CD14-positive monocyte (primary cell): ENCODE results near the gene ZNF433. TPM values are rescaled to one million over a fixed set of nuclear protein-coding genes. Genes with fewer than 3 reads are reported as not detected.
"Not testable (repeated sequence)": the region's sequence is repeated elsewhere in the genome, so short reads cannot be mapped to it uniquely, and the experiment has no call there.

Source experiments
- DNase-seq, 3 donors: peaks; one replicate each; pipeline ENCODE4 v3.0.0-alpha.2; 2011 to 2022
- H2AFZ ChIP-seq: 2 replicates; pipeline ENCODE4 v1.6.0; 2012; ENCODE audit warnings: mild to moderate bottlenecking, low read depth, low read length, inconsistent platforms; ENCODE audit not compliant: insufficient read depth, poor library complexity, severe bottlenecking
- H3K27ac ChIP-seq, 2 donors: 1 replicate in 1 of 2; 2 replicates in 1 of 2; pipeline ENCODE4 v1.5.1; 2012 to 2013; ENCODE audit warnings: low read length in 2 of 2, control low read depth in 1 of 2, inconsistent platforms in 1 of 2, low read depth in 1 of 2, mild to moderate bottlenecking in 1 of 2
- H3K27me3 ChIP-seq, 2 donors: one replicate each; pipeline versions ENCODE4 v1.6.0 to v1.6.1; 2011 to 2013; ENCODE audit warnings: low read length in 2 of 2; ENCODE audit not compliant: control insufficient read depth in 2 of 2, insufficient read depth in 2 of 2
- H3K36me3 ChIP-seq, 2 donors: replicated peaks in 1 of 2; 1 replicate in 1 of 2; 2 replicates in 1 of 2; pipeline versions ENCODE4 v1.5.1 to v1.6.1; 2012 to 2013; ENCODE audit warnings: low read length in 2 of 2, control low read depth in 1 of 2, inconsistent platforms in 1 of 2, mild to moderate bottlenecking in 1 of 2; ENCODE audit not compliant: insufficient read depth in 2 of 2, control insufficient read depth in 1 of 2
- H3K4me1 ChIP-seq, 2 donors: 1 replicate in 1 of 2; 2 replicates in 1 of 2; pipeline versions ENCODE4 v1.5.1 to v1.6.1; 2012 to 2013; ENCODE audit warnings: low read length in 2 of 2, control low read depth in 1 of 2, inconsistent platforms in 1 of 2, mild to moderate bottlenecking in 1 of 2, moderate library complexity in 1 of 2; ENCODE audit not compliant: insufficient read depth in 2 of 2, control insufficient read depth in 1 of 2
- H3K4me2 ChIP-seq: replicated peaks from 2 replicates; pipeline ENCODE3; 2012; ENCODE audit warnings: low read length, moderate library complexity, mild to moderate bottlenecking; ENCODE audit not compliant: poor library complexity, severe bottlenecking; ENCODE audit errors: extremely low read depth
- H3K4me3 ChIP-seq, 3 experiments: fragments of 200-600 bp in 1 of 3; sonication (generic) in 1 of 3; replicated peaks in 1 of 3; 1 replicate in 2 of 3; 2 replicates in 1 of 3; pipeline ENCODE4 v1.5.1; 2011 to 2013; ENCODE audit warnings: low read length in 3 of 3, mild to moderate bottlenecking in 3 of 3, control low read depth in 2 of 3, low read depth in 2 of 3, inconsistent platforms in 1 of 3, moderate library complexity in 1 of 3
- H3K79me2 ChIP-seq: 2 replicates; pipeline ENCODE4 v1.6.0; 2012; ENCODE audit warnings: mild to moderate bottlenecking, control low read depth, inconsistent platforms, low read length, moderate library complexity; ENCODE audit not compliant: insufficient read depth
- H3K9ac ChIP-seq: 2 replicates; pipeline ENCODE4 v1.6.0; 2017; ENCODE audit warnings: low read length, mild to moderate bottlenecking; ENCODE audit not compliant: insufficient read depth, poor library complexity, severe bottlenecking
- H3K9me3 ChIP-seq, 2 donors: replicated peaks in 1 of 2; 1 replicate in 1 of 2; 2 replicates in 1 of 2; pipeline versions ENCODE4 v1.5.1 to v1.6.1; 2012 to 2013; ENCODE audit warnings: low read length in 2 of 2, control low read depth in 1 of 2; ENCODE audit not compliant: control insufficient read depth in 1 of 2, insufficient read depth in 1 of 2
- H4K20me1 ChIP-seq: 2 replicates; pipeline ENCODE4 v1.6.0; 2012; ENCODE audit warnings: mild to moderate bottlenecking, low read length, control low read depth, moderate library complexity; ENCODE audit not compliant: insufficient read depth
- H3K27ac Mint-ChIP-seq, 7 donors: one replicate each; pipeline ENCODE4 v1.8.0; 2020; ENCODE audit warnings: mild to moderate bottlenecking in 7 of 7, mixed read lengths in 7 of 7, moderate library complexity in 6 of 7, inconsistent platforms in 2 of 7
- H3K27me3 Mint-ChIP-seq, 3 donors: one replicate each; pipeline ENCODE4 v1.8.0; 2021 to 2022; ENCODE audit warnings: low read depth in 3 of 3, mild to moderate bottlenecking in 3 of 3, mixed read lengths in 3 of 3, moderate library complexity in 3 of 3, inconsistent platforms in 1 of 3
- H3K36me3 Mint-ChIP-seq, 2 donors: one replicate each; pipeline ENCODE4 v1.8.0; 2020; ENCODE audit warnings: mixed read lengths in 2 of 2, inconsistent platforms in 1 of 2, mild to moderate bottlenecking in 1 of 2
- H3K4me1 Mint-ChIP-seq: one replicate; pipeline ENCODE4 v1.8.0; 2020; ENCODE audit warnings: mild to moderate bottlenecking, mixed read lengths
- H3K4me3 Mint-ChIP-seq, 2 donors: one replicate each; pipeline ENCODE4 v1.8.0; 2020; ENCODE audit warnings: mild to moderate bottlenecking in 2 of 2, mixed read lengths in 2 of 2, moderate library complexity in 1 of 2
- H3K9me3 Mint-ChIP-seq, 7 donors: one replicate each; pipeline ENCODE4 v1.8.0; 2020 to 2022; ENCODE audit warnings: mixed read lengths in 7 of 7, mild to moderate bottlenecking in 6 of 7, moderate library complexity in 6 of 7, inconsistent platforms in 2 of 7
- WGBS: methylation state at CpG from one replicate; pipeline ENCODE4 v1.1.5; 2013; ENCODE audit warnings: missing lambda C conversion rate; ENCODE audit not compliant: insufficient coverage; 5-methylcytosine and 5-hydroxymethylcytosine counted together
- intact Hi-C, 2 donors: fragments of 100-400 bp; cut with micrococcal nuclease; formaldehyde crosslinking; loops; one replicate each; pipeline versions ENCODE4 v1.15.0 to v1.15.1; 2023
- polyA minus RNA-seq: library from RNA; depleted of rRNA, polyadenylated mRNA; stranded (reverse); fragments of >200 nt; gene quantifications from 2 replicates; pipeline ENCODE4 v1.2.3, GENCODE V29; 2012
- polyA plus RNA-seq, 3 donors: library from polyadenylated mRNA; depleted of rRNA in 1 of 3; unstranded in 2 of 3; stranded (reverse) in 1 of 3; fragments of 300-500 nt in 2 of 3; fragments of >200 nt in 1 of 3; fragmentation: Illumina TruSeq in 2 of 3; gene quantifications; 1 replicate in 2 of 3; 2 replicates in 1 of 3; pipeline ENCODE4 v1.2.3, GENCODE V29; 2012 to 2021
- total RNA-seq, 12 experiments: library from RNA in 1 of 12; stranded (reverse) in 1 of 12; fragments of 120-200 nt in 1 of 12; gene quantifications; one replicate each; pipeline ENCODE4 v1.2.4 and lab custom pipeline; 2013 to 2026; ENCODE audit warnings: mixed read lengths in 6 of 12, inconsistent platforms in 1 of 12
- TF ChIP-seq, protein P1 (sequence below): fragments of 200-600 bp; IDR thresholded peaks from one replicate; pipeline ENCODE4 v1.8.0; 2022; ENCODE audit warnings: antibody characterized with exemption, mild to moderate bottlenecking

ZNF433 gene
- total RNA-seq (2013), result 0.42 TPM
- polyA plus RNA-seq (1 to 10 TPM in 1 of 3 donors, under 1 TPM in 2; 0.50 to 1.1 (median 0.76) TPM), polyA minus RNA-seq (0.16 TPM in 1 of 2 replicates, not detected in the other), total RNA-seq (lab: John Stamatoyannopoulos, UW) (0.14 to 1.4 (median 0.33) reads per million in 11 experiments)

DNA sequence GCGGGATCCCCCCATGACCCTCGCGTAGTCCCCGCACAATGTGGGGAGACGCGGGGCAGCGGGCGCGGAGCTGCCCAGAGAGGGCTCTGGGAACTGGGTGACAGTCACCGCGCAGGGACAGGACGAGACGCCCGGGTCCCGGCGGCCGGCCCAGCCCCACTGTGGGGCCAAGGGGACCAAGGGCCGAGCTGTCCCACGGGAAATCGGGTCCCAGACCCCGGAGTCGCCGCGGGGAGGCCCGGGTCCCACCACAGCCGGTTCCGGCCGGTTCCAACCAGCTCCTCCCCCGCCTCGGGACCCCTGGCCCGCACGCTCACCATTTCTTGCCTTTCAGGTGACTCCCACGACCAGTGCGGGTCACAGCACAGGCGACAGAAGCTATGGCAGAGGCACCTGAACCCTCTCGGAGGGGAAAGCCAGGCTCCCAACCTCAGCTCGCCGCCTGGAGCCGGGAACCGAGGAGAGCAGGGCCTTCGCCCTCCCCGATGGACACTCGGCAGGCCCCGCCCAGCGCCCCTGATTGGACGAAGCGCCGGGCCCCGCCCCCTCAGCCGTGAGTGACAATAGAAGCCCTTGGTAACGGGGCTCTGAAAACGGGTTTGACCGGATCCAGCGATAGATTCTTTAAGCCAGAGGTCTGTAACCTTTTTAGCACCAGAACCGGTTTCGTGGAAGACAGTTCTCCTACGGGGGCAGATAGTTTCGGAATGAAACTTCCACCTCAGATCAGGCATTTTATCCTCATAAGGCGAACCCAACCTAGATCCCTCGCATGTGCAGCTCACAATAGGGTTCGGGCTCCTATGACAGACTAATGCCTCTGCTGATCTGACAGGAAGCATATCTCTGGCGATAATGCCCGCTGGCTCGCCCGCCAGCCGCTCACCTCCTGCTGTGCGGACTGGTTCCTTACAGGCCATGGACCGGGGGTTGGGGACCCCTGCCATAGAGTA is at the start of gene ZNF433:
Gene ZNF433, minus strand, starts transcription at position 460 of the 953 bp plus-strand sequence. Its CDS starts 140 bp downstream, at position 320.
- no peaks in the 10 kb centered on the region for H3K79me2 ChIP-seq
- H3K4me1 Mint-ChIP-seq, result peaks cover 18% of the 10 kb centered on the region
- intact Hi-C loops, result loop anchor here in 1 of 2 donors (2.0 kb wide), 1 partner anchor 71 kb away; the partner anchor contains the start of gene ZNF763
- DNase-seq, result peak; percentile 56 to 72 (median 56)
- WGBS, result under 1% methylated on average over 61 of the region's 68 CpGs
- H3K27me3 Mint-ChIP-seq, result peaks cover 0 to 8% (median 5%) of the 10 kb centered on the region in 3 donors
- H3K4me2 ChIP-seq, result peak within 1 kb of the TSS; percentile 82
- H4K20me1 ChIP-seq, result no peaks in the 10 kb centered on the region
- peaks cover 3 to 4% of the 10 kb centered on the region in 2 donors for H3K36me3 Mint-ChIP-seq
- H3K9ac ChIP-seq, result peak within 1 kb of the TSS; percentile 67
- peak within 1 kb of the TSS in 1 of 2 donors; percentile 51 for H3K27ac ChIP-seq
- H3K4me3 Mint-ChIP-seq, result peak within 1 kb of the TSS; percentile 88 to 94
- peaks cover 4 to 35% (median 25%) of the 10 kb centered on the region in 7 donors for H3K9me3 Mint-ChIP-seq
- TF ChIP-seq, protein P1, sequence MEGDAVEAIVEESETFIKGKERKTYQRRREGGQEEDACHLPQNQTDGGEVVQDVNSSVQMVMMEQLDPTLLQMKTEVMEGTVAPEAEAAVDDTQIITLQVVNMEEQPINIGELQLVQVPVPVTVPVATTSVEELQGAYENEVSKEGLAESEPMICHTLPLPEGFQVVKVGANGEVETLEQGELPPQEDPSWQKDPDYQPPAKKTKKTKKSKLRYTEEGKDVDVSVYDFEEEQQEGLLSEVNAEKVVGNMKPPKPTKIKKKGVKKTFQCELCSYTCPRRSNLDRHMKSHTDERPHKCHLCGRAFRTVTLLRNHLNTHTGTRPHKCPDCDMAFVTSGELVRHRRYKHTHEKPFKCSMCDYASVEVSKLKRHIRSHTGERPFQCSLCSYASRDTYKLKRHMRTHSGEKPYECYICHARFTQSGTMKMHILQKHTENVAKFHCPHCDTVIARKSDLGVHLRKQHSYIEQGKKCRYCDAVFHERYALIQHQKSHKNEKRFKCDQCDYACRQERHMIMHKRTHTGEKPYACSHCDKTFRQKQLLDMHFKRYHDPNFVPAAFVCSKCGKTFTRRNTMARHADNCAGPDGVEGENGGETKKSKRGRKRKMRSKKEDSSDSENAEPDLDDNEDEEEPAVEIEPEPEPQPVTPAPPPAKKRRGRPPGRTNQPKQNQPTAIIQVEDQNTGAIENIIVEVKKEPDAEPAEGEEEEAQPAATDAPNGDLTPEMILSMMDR, result no peak
- peak within 1 kb of the TSS in 4 of 7 donors; percentile 16 to 81 (median 65) for H3K27ac Mint-ChIP-seq
- no peaks in the 10 kb centered on the region for H3K36me3 ChIP-seq
- H3K4me3 ChIP-seq, result peak within 1 kb of the TSS; percentile 58 to 86 (median 61)
- peaks cover 2 to 17% of the 10 kb centered on the region in 2 donors for H3K9me3 ChIP-seq
- H3K27me3 ChIP-seq, result peaks cover 0 to 4% of the 10 kb centered on the region in 2 donors
- peaks cover 11 to 13% of the 10 kb centered on the region in 2 donors for H3K4me1 ChIP-seq
- H2AFZ ChIP-seq, result peak within 1 kb of the TSS; percentile 93

DNA sequence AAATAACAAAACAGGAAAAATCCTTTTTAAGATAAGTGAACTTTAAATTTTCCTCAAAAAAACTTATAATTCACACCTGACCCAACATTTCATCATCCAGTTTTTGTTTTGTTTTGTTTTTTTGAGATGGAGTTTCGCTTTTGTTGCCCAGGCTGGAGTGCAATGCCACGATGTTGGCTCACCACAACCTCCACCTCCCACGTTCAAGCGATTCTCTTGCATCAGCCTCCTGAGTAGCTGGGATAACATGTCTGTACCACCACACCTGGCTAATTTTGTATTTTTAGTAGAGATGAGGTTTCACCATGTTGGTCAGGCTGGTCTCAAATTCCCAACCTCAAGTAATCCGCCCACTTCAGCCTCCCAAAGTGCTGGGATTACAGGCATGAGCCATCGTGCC is 47.9 kb upstream of the ZNF433 start:
- H3K4me3 Mint-ChIP-seq, H3K27me3 ChIP-seq, H2AFZ ChIP-seq, H4K20me1 ChIP-seq, DNase-seq, H3K4me2 ChIP-seq, H3K4me3 ChIP-seq, H3K9ac ChIP-seq, H3K36me3 ChIP-seq, H3K79me2 ChIP-seq, H3K36me3 Mint-ChIP-seq, H3K27ac Mint-ChIP-seq, H3K4me1 ChIP-seq, H3K4me1 Mint-ChIP-seq, H3K27ac ChIP-seq, H3K27me3 Mint-ChIP-seq, intact Hi-C loops: not testable (repeated sequence)
- H3K9me3 ChIP-seq, result peaks cover 68 to 77% of the 10 kb centered on the region in 2 donors
- no CpG with 5 or more reads among the region's 6 CpGs for WGBS
- peaks cover 14 to 84% (median 81%) of the 10 kb centered on the region in 7 donors for H3K9me3 Mint-ChIP-seq
